GM12892 (cell line): ENCODE results near the gene SAE1.

Experiments used
- POLR2A ChIP-seq: IDR thresholded peaks from 2 replicates; pipeline ENCODE4 v1.6.1; 2011; ENCODE audit warnings: low read depth, low read length, control low read depth
- POLR2AphosphoS5 ChIP-seq: IDR thresholded peaks from 2 replicates; pipeline ENCODE4 v1.6.1; 2011; ENCODE audit warnings: low read depth, low read length, control low read depth
- TAF1 ChIP-seq: IDR thresholded peaks from 2 replicates; pipeline ENCODE4 v1.6.1; 2011; ENCODE audit warnings: low read depth, mild to moderate bottlenecking, control low read depth, low read length, borderline replicate concordance

DNA sequence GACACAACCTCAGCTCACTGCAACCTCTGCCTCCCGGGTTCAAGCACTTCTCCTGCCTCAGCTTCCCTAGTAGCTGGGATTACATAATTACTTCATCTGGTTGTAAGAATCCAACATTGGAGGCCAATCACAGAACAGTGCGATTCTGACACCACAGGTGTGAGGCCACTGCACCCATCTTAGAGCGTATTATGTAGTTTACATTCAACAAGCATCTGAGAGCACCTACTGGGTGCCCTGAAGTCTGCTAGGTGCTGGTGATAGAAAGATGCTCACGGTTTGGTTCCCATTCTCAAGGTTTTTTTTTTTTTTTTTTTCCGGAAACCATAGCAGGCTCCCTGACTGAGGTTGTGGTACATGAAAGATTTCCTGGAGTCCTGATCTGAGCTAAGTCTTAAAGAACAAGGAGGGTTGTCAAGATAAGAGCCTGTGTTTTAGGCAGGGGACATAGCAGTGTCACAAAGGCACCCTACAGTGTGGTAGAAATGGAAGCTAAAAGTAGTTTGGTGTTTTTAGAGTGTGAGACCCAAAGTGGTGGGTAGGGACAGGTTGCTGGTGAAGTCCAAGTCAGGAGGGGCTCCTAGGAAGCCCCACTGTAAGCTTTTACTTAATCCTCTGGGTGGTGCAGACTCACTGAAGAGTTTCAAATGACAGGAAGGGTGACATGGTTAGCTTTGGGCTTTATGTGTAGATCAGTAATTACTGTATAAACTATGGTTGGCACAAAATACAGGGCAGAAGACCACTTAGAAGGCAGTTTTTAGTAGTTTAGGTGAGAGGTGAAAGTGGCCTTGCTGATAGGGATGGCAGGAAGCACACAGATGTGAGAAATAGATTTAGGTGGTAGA lies 15.2 kb downstream of the SAE1 start:
- no peak for TF ChIP-seq POLR2A
- no peak for TF ChIP-seq TAF1
- 0 out of 2 replicates have a peak, but pooled peaks have one; percentile 15 for TF ChIP-seq POLR2AphosphoS5
